HG03159 (cell line): ENCODE measurements around the gene FRZB.
"Not testable (repeated sequence)": the region's sequence is repeated elsewhere in the genome, so short reads cannot be mapped to it uniquely, and the experiment has no call there.

ENCODE experiments used
- ATAC-seq: cut with Tn5 transposase; IDR thresholded peaks from one replicate; pipeline ENCODE4 v1.9.1; 2021; ENCODE audit warnings: mild to moderate bottlenecking, moderate library complexity; ENCODE audit not compliant: unreplicated experiment

FRZB gene

DNA sequence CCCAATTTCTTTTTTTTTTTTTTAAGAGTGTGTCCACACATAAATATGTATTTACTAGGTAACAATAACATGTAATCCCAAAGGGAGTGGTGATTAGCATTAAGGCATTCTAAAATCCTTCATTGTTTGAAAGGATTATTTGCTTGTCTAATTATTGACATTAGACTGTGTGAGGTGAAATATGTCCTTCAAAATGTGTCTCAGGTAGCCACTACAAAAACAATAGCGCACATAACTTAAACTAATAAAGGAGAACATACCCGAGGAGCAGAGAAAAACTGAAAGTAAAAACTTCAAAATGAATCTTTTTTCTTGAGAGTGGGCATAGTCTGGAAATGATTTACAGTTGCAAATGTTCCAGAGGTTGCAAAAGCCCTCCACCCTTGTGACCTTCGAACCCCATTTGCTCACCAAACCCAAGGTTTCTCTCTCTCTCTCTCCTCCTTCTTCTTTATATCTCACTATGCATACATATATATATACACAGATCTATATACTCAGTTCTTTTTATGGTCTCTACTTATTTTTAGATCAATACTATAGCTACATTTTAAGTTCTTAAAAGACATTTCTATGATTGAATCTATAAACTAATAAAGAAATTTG is 24.4 kb upstream of the FRZB start:
- ATAC-seq = no peak

DNA sequence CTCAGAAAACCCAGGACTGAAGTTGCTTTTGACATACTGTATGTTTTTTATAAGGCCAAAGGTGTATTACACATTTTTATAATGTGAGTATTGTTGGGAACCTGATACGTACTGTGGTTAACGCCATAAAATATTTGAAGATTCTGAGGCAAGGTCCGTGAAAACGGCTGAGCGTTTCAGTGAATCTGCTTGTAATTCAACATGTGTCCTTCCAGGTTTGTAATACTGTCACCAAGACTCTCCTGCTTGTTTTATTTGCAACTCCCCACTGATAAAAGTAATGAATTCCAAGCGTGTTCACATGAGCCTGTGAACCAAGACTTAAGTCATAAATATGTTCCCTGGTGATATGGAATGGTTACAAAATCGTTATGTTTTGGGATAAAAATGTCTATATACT is 23.9 kb upstream of the FRZB start:
- ATAC-seq = no peak

DNA sequence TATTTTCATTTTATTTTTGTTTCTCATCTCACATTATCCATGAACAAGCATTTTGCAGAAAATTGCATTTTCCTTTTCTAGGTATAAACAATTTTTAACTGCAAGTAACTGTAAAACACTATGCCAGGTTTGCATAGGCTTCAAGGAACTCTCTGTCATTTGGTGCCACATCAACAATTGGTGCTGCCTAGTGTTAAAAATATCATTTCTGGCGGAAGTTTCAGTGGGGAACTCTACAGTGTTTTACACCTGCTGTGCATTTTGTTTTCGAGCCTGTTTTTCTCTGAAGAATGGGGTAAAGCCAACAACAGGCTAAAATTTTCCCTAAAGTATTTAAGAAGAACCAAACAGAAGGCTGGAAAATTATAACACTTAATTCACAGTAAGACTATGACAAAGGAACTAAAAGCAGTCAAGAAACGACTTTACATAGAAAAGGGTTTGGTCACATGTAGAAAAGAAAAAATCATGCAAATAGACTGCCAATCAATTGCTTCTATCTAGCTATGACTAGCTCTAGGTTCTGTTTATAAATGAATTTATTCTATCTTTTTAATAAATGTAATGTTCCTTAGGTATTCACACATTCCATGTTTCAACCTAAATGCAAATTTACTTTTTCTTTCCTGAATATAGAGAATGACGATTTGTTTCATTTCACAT is 21.4 kb upstream of the FRZB start:
- ATAC-seq = no peak

DNA sequence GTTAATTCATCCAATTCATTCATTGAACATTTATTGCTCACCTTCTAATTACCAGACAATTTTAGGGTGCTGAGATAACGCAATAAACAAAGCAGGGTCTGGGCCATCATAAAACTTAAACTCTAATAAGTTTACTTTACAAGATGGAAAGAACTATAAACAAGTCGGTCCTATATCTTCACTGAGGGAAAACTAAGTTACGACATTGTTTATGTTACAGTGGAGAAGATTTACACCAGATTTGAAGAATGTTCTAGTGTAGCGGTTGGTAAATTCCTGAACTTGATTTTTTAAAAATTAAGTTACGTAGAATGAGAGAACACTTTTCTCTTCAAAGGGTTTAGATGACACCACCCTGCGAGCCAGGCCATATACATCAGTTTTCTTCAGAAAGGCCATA is 20.7 kb upstream of the FRZB start:
- no peak for ATAC-seq

- ATAC-seq = no peak
These were observed 19.3 kb upstream of the FRZB start for GRCh38 chr2:182885771-182886170.

GRCh38 chr2:182883451-182883850 is 17.0 kb upstream of the FRZB start:
- ATAC-seq = no peak

- ATAC-seq = not testable (repeated sequence)
These were observed 13.7 kb upstream of the FRZB start for GRCh38 chr2:182880100-182880499.

DNA sequence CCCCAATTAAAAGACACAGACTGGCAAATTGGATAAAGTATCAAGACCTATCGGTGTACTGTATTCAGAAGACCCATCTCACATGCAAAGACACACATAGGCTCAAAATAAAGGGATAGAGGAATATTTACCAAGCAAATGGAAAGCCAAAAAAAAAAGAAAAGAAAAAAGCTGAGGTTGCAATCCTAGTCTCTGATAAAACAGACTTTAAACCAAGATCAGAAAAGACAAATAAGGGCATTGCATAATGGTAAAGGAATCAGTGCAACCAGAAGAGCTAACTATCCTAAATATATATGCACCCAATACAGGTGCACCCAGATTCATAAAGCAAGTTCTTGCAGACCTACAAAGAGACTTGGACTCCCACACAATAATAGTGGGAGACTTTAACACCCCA is 10.2 kb upstream of the FRZB start:
- ATAC-seq = not testable (repeated sequence)

GRCh38 chr2:182870227-182870626 is 3.8 kb upstream of the FRZB start:
- ATAC-seq = no peak

- no peak for ATAC-seq
These were observed 1.8 kb upstream of the FRZB start for GRCh38 chr2:182868054-182868796.

GRCh38 chr2:182867426-182868053 is 1.1 kb upstream of the FRZB start:
- no peak for ATAC-seq

DNA sequence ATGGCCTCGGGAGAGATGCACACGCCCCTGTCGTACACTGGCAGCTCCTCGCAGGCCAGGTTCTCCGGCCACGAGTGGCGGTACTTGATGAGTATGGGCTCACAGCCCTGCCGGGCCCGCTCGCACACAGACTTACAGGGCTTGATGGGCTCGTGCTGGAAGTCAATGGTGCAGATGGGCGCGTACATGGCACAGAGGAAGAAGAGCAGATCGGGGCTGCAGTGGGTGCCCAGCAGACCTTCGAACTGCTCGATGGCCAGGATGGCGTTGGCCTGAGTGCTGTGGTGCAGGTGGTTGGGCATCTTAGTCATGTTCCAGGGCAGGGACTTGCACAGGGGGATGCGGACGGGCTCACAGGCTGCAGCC is 359 bp downstream of the FRZB start:
- no peak for ATAC-seq

GRCh38 chr2:182864949-182865570 is 1.4 kb downstream of the FRZB start:
- ATAC-seq = no peak

- no peak for ATAC-seq
These were observed 2.8 kb downstream of the FRZB start for GRCh38 chr2:182863642-182864041.

DNA sequence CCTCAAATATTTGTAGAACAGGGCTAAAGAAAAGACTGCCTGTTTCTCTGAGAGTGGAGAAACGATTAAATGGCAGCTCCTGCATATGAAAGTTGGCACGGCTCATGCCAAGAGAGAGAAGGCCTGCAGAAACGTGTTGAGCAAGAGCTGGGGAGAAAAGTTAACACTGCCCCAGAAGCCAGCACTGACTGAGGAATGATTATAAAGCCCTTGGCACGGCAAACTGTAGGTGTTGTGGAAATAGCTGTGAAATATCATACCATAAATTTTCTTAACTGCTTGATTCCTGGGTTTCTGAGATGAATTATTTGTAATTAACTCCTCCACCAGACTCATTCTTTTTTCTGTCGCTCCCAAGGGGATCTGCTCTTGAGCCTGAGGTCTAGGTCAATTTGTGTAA is 4.3 kb downstream of the FRZB start:
- no peak for ATAC-seq

DNA sequence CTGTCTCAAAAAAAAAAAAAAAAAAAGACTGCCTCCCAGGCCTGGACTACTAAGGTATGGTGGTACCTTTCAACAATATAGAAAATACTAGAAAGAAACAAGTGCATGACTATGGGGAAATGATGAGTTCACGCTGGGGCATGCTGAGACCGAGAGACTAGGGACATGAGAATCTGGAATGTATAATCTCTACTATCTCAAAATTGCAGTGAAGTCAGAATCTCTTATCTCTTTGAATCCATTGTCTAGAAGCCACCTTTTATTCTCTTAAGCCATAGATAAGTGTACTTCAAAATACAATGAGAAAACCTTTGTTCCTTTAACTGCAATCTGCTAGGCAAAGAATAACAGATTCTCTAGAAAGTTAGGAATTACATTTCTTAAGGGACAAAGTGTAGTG is 5.6 kb downstream of the FRZB start:
- ATAC-seq = no peak

GRCh38 chr2:182858671-182859070 is 7.8 kb downstream of the FRZB start:
- ATAC-seq = no peak

DNA sequence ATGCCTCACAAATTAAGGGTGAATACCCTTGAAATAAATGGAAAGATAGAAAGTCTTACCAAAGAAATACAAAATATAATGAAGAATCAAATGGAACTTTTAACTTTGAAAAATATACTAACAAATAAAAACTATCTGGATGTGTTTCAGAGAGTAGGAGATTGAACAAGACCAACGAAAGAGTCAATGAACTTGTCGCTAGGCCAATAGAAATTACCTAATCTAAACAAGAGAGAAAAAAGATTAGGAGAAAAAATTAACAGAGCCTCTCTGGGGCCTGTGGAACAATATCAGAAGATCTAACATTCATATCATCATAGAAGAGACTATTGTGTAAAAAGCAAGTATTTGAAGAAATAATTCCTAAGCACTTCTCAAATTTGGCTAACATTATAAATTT is 11.1 kb downstream of the FRZB start:
- ATAC-seq = no peak

DNA sequence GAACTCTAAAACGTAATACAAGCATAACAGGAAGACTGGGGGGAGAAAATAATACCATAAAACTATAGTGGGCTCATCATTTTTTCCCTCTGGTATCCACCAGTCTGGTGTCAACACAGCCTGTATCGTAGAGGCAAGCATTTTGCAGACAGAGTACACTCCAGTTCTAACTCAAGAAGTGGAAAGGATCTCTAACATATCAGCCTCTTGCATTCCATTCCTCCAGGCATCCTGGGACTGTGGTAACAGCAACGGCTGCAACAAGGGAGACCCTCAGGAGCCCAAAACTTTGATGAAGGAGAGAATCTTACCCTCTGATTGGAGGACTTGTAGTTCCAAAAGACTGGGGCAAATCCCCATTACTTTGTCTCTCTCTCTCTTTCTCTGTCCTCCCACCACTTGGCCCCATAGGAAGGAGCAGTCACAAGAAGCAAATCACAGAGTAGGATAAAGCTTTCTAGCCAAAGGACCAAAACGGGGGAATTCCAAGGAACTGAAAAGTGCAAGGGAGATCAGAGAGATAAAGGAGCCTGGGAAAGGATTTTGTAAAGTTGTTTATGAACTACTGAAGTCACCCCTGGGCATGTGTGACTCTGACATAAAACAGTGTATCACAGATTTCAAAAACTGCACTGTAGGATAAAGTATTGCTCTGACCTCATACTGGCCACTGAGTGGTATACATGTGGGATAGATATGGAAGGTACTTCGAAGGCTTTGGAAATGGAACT is 11.9 kb downstream of the FRZB start:
- ATAC-seq = no peak

GRCh38 chr2:182852801-182853200 is 13.6 kb downstream of the FRZB start:
- no peak for ATAC-seq

GRCh38 chr2:182852090-182852489 is 14.3 kb downstream of the FRZB start:
- no peak for ATAC-seq
